Calu3 (cell line): Measurements from ENCODE around the gene SLC48A1. TPM values are rescaled to one million over a fixed set of nuclear protein-coding genes. Genes with fewer than 3 reads are reported as not detected.
A peak's percentile ranks its signal among the peaks of the same experiment; 100 is the strongest.

Experiments
- BruUV-seq: library from RNA; stranded (reverse); fragments of 400-500 nt; replicated peaks from 2 replicates; lab custom pipeline; 2021; lab: Mats Ljungman, UMichigan
- CTCF ChIA-PET: fragments of 300-600 bp; sonication (Branson Sonifier 250); formaldehyde crosslinking; loops from one replicate; lab custom pipeline; 2022; ENCODE audit warnings: antibody characterized with exemption; lab: Charles Lee
- DNase-seq: peaks from one replicate; pipeline ENCODE4 v3.0.0; 2022
- H3K27ac Mint-ChIP-seq: one replicate; pipeline ENCODE4 v1.8.0; 2022; ENCODE audit warnings: mixed read lengths; ENCODE audit not compliant: unreplicated experiment
- H3K27me3 Mint-ChIP-seq: one replicate; pipeline ENCODE4 v1.8.0; 2022; ENCODE audit warnings: mixed read lengths; ENCODE audit not compliant: unreplicated experiment
- H3K36me3 Mint-ChIP-seq: one replicate; pipeline ENCODE4 v1.8.0; 2022; ENCODE audit warnings: mild to moderate bottlenecking, moderate library complexity, mixed read lengths; ENCODE audit not compliant: insufficient read depth, unreplicated experiment
- H3K4me1 Mint-ChIP-seq: one replicate; pipeline ENCODE4 v1.8.0; 2022; ENCODE audit warnings: mild to moderate bottlenecking, low read depth, mixed read lengths; ENCODE audit not compliant: unreplicated experiment
- H3K4me3 Mint-ChIP-seq: one replicate; pipeline ENCODE4 v1.8.0; 2022; ENCODE audit warnings: mild to moderate bottlenecking, low read depth, moderate library complexity, mixed read lengths; ENCODE audit not compliant: unreplicated experiment
- H3K9me3 Mint-ChIP-seq: one replicate; pipeline ENCODE4 v1.8.0; 2022; ENCODE audit warnings: low read depth, mixed read lengths; ENCODE audit not compliant: unreplicated experiment
- CTCF ChIP-seq: fragments of 200-600 bp; IDR thresholded peaks from one replicate; pipeline ENCODE4 v1.8.0; 2022; ENCODE audit warnings: antibody characterized with exemption; ENCODE audit not compliant: unreplicated experiment
- intact Hi-C: fragments of 100-400 bp; cut with micrococcal nuclease; formaldehyde crosslinking; loops from one replicate; pipeline ENCODE4 v1.10.0; 2022; ENCODE audit not compliant: unreplicated experiment
- total RNA-seq: library from RNA; stranded (reverse); gene quantifications from 2 replicates; pipeline ENCODE4 v1.2.3, GENCODE V29; 2022

Gene SLC48A1
- total RNA-seq, 1 experiment from 2014 or later: 17.2 TPM

- Mint-ChIP-seq H3K27ac (no peak overlapping the region), H3K27me3 (no peaks in the 10 kb centered on the region), H3K9me3 (no peaks in the 10 kb centered on the region), H3K4me3 (no peak overlapping the region), H3K36me3 (peaks cover 24% of the 10 kb centered on the region), H3K4me1 (peaks cover 49% of the 10 kb centered on the region)
- intact Hi-C loops: no loop called here
- CTCF ChIA-PET: no interaction called here
- TF ChIP-seq CTCF: no peak
- BruUV-seq: no TSS peak
- DNase-seq: no peak
These were observed 50.5 kb downstream of the SLC48A1 start for GRCh38 chr12:47823422-47824086.

- H3K36me3 Mint-ChIP-seq: peaks cover 25% of the 10 kb centered on the region
- no peak overlapping the region for H3K27ac Mint-ChIP-seq
- no peak for DNase-seq
- no peaks in the 10 kb centered on the region for H3K27me3 Mint-ChIP-seq
- H3K4me3 Mint-ChIP-seq: no peak overlapping the region
- TF ChIP-seq CTCF: no peak
- H3K4me1 Mint-ChIP-seq: peaks cover 53% of the 10 kb centered on the region
- CTCF ChIA-PET: no interaction called here
- no TSS peak for BruUV-seq
- intact Hi-C loops: no loop called here
- H3K9me3 Mint-ChIP-seq: no peaks in the 10 kb centered on the region
These were observed 51.2 kb downstream of the SLC48A1 start for GRCh38 chr12:47824198-47824597.

- Mint-ChIP-seq H3K27ac (peak overlapping the region; percentile 13), H3K27me3 (no peaks in the 10 kb centered on the region), H3K4me1 (peaks cover 55% of the 10 kb centered on the region), H3K36me3 (peaks cover 26% of the 10 kb centered on the region), H3K4me3 (no peak overlapping the region), H3K9me3 (no peaks in the 10 kb centered on the region)
- intact Hi-C loops: no loop called here
- BruUV-seq: no TSS peak
- no peak for DNase-seq
- no peak for TF ChIP-seq CTCF
- CTCF ChIA-PET: no interaction called here
These were observed 51.6 kb downstream of the SLC48A1 start for GRCh38 chr12:47824635-47825034.

GRCh38 chr12:47825173-47825639, 52.2 kb downstream of the SLC48A1 start:
- BruUV-seq: no TSS peak
- peak; percentile 34 for DNase-seq
- Mint-ChIP-seq H3K27ac (peak overlapping the region; percentile 13), H3K27me3 (no peaks in the 10 kb centered on the region), H3K9me3 (no peaks in the 10 kb centered on the region), H3K4me1 (peaks cover 55% of the 10 kb centered on the region), H3K4me3 (no peak overlapping the region), H3K36me3 (peaks cover 23% of the 10 kb centered on the region)
- intact Hi-C loops: no loop called here
- no peak for TF ChIP-seq CTCF
- CTCF ChIA-PET: no interaction called here
